ENCODE data around the gene LENEP.

GRCh38 chr1:155013632-155014031 is 20.2 kb downstream of the LENEP start:
- TF ChIP-seq, protein P1, sequence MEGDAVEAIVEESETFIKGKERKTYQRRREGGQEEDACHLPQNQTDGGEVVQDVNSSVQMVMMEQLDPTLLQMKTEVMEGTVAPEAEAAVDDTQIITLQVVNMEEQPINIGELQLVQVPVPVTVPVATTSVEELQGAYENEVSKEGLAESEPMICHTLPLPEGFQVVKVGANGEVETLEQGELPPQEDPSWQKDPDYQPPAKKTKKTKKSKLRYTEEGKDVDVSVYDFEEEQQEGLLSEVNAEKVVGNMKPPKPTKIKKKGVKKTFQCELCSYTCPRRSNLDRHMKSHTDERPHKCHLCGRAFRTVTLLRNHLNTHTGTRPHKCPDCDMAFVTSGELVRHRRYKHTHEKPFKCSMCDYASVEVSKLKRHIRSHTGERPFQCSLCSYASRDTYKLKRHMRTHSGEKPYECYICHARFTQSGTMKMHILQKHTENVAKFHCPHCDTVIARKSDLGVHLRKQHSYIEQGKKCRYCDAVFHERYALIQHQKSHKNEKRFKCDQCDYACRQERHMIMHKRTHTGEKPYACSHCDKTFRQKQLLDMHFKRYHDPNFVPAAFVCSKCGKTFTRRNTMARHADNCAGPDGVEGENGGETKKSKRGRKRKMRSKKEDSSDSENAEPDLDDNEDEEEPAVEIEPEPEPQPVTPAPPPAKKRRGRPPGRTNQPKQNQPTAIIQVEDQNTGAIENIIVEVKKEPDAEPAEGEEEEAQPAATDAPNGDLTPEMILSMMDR (conservative IDR thresholded peaks at IDR 0.05) = no peak
- no peak for TF ChIP-seq ZFX (IDR thresholded peaks at IDR 0.05)

All from C4-2B (cell line).